Vagina (tissue), 2 donors: Measurements from ENCODE around the gene ANKRD11.

ENCODE experiments used
- CTCF ChIP-seq, 3 experiments: fragments of 450-650 bp in 2 of 3; fragments of 200-600 bp in 1 of 3; sonication (generic) in 1 of 3; IDR thresholded peaks; one replicate each; pipeline ENCODE4 v1.5.1; 2017 to 2019; ENCODE audit warnings: antibody characterized with exemption in 3 of 3, mild to moderate bottlenecking in 2 of 3, moderate library complexity in 2 of 3
- POLR2A ChIP-seq, 2 donors: fragments of 450-650 bp; IDR thresholded peaks; one replicate each; pipeline ENCODE4 v1.6.1; 2017; ENCODE audit warnings: antibody characterized with exemption in 2 of 2, mild to moderate bottlenecking in 2 of 2, moderate library complexity in 2 of 2
- POLR2AphosphoS5 ChIP-seq, 2 donors: sonication (generic); formaldehyde crosslinking; IDR thresholded peaks; one replicate each; pipeline ENCODE4 v1.9.0; 2017; ENCODE audit warnings: antibody characterized with exemption in 2 of 2, mild to moderate bottlenecking in 2 of 2, low read depth in 1 of 2; ENCODE audit not compliant: insufficient read depth in 1 of 2

DNA sequence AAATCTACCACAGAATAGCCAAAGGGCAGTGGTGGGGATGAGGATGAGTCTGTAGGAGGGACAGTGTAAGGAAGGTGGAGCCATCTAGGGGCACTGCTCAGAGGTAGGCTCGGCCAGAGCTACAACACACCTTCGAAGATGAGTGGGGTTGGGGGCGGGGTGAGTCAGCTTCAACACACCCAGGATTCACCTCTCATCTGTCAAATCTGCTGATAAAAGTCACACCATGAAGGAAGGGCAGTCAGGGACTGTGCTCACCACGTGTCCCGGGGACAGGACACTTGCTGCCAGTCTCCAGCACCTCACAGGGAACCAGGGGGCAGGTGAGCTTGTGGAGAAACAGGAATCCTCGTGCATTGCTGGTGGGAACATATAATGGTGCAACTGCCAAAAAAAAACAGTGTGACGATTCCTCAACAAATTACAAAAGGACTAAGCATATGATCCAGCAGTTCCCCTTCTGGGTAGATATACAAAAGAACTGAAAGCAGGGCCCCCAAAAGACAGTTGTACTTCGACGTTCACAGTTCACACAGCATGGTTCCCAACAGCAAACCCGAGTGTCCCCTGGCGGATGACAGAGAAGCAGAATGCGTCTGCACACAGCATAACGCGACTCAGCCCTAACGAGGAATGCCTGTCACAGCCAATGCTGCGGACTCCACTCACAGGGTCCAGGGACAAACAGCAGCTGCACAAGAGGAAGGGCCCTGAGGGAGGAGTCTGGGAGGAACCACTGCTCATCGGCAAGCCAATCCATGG is 133.1 kb downstream of the ANKRD11 start:
- TF ChIP-seq CTCF (IDR thresholded peaks at IDR 0.05) (no peak), POLR2A (IDR thresholded peaks at IDR 0.05) (no peak), POLR2AphosphoS5 (IDR thresholded peaks at IDR 0.05; ENCODE audit: insufficient read depth in 1 of 2, low read depth in 1 of 2) (no peak)
